ENCODE data around the gene NPPB.

NPPB gene

GRCh38 chr1:11880181-11880575 lies 21.4 kb upstream of the NPPB start:
- no peaks in the 10 kb centered on the region for H3K79me2 ChIP-seq (ENCODE audit: insufficient read depth, low read length)
- H3K9me2 ChIP-seq (ENCODE audit: low read depth, low read length) = no peaks in the 10 kb centered on the region
- no peaks in the 10 kb centered on the region for H3K9me3 ChIP-seq (ENCODE audit: low read length)
- TF ChIP-seq CTCF (IDR thresholded peaks at IDR 0.05; ENCODE audit: low read length) (no peak), EZH2 (IDR thresholded peaks at IDR 0.05; ENCODE audit: borderline replicate concordance, low read length) (no peak)
- H3K36me3 ChIP-seq (ENCODE audit: insufficient read depth, low read length) = no peaks in the 10 kb centered on the region
- H3F3A ChIP-seq (ENCODE audit: insufficient read depth, low read length) = no peaks in the 10 kb centered on the region
- no peaks in the 10 kb centered on the region for H3K4me1 ChIP-seq (ENCODE audit: insufficient read depth, low read length, severe bottlenecking)
- no peak overlapping the region for H2AFZ ChIP-seq (ENCODE audit: low read length)
- H4K20me1 ChIP-seq (ENCODE audit: insufficient read depth, low read length) = no peaks in the 10 kb centered on the region
- no peak overlapping the region for H3K9ac ChIP-seq (ENCODE audit: low read length)
- H3K27me3 ChIP-seq (ENCODE audit: insufficient read depth, low read length) = peaks cover 19% of the 10 kb centered on the region; the same call in 1 of the 2 replicates
- no peak overlapping the region for H3K27ac ChIP-seq (ENCODE audit: low read depth, low read length, poor library complexity, severe bottlenecking)
- no peak overlapping the region for H3K4me2 ChIP-seq (ENCODE audit: low read length)
- no peak overlapping the region for H3K4me3 ChIP-seq (ENCODE audit: low read depth, low read length, poor library complexity, severe bottlenecking)

- no peaks in the 10 kb centered on the region for H3F3A ChIP-seq (ENCODE audit: insufficient read depth, low read length)
- H4K20me1 ChIP-seq (ENCODE audit: insufficient read depth, low read length) = no peaks in the 10 kb centered on the region
- no peak overlapping the region for H3K4me2 ChIP-seq (ENCODE audit: low read length)
- H3K9me2 ChIP-seq (ENCODE audit: low read depth, low read length) = no peaks in the 10 kb centered on the region
- H3K4me3 ChIP-seq (ENCODE audit: low read depth, low read length, poor library complexity, severe bottlenecking) = no peak overlapping the region
- no peaks in the 10 kb centered on the region for H3K79me2 ChIP-seq (ENCODE audit: insufficient read depth, low read length)
- H3K4me1 ChIP-seq (ENCODE audit: insufficient read depth, low read length, severe bottlenecking) = no peaks in the 10 kb centered on the region
- no peak overlapping the region for H2AFZ ChIP-seq (ENCODE audit: low read length)
- no peak overlapping the region for H3K27ac ChIP-seq (ENCODE audit: low read depth, low read length, poor library complexity, severe bottlenecking)
- H3K27me3 ChIP-seq (ENCODE audit: insufficient read depth, low read length) = peaks cover 22% of the 10 kb centered on the region; the same call in 1 of the 2 replicates
- H3K9ac ChIP-seq (ENCODE audit: low read length) = no peak overlapping the region
- no peak for TF ChIP-seq CTCF (IDR thresholded peaks at IDR 0.05; ENCODE audit: low read length)
- TF ChIP-seq EZH2 (IDR thresholded peaks at IDR 0.05; ENCODE audit: borderline replicate concordance, low read length) = no peak
- H3K36me3 ChIP-seq (ENCODE audit: insufficient read depth, low read length) = no peaks in the 10 kb centered on the region
- H3K9me3 ChIP-seq (ENCODE audit: low read length) = no peaks in the 10 kb centered on the region
These were observed 20.8 kb upstream of the NPPB start for GRCh38 chr1:11879311-11880180.

GRCh38 chr1:11878891-11879190 lies 20.1 kb upstream of the NPPB start:
- H3K4me1 ChIP-seq (ENCODE audit: insufficient read depth, low read length, severe bottlenecking) = no peaks in the 10 kb centered on the region
- H3K79me2 ChIP-seq (ENCODE audit: insufficient read depth, low read length) = no peaks in the 10 kb centered on the region
- no peaks in the 10 kb centered on the region for H4K20me1 ChIP-seq (ENCODE audit: insufficient read depth, low read length)
- no peak for TF ChIP-seq CTCF (IDR thresholded peaks at IDR 0.05; ENCODE audit: low read length)
- TF ChIP-seq EZH2 (IDR thresholded peaks at IDR 0.05; ENCODE audit: borderline replicate concordance, low read length) = no peak
- no peaks in the 10 kb centered on the region for H3K9me2 ChIP-seq (ENCODE audit: low read depth, low read length)
- no peak overlapping the region for H3K4me2 ChIP-seq (ENCODE audit: low read length)
- no peak overlapping the region for H2AFZ ChIP-seq (ENCODE audit: low read length)
- H3K4me3 ChIP-seq (ENCODE audit: low read depth, low read length, poor library complexity, severe bottlenecking) = no peak overlapping the region
- H3K36me3 ChIP-seq (ENCODE audit: insufficient read depth, low read length) = no peaks in the 10 kb centered on the region
- no peak overlapping the region for H3K27ac ChIP-seq (ENCODE audit: low read depth, low read length, poor library complexity, severe bottlenecking)
- H3F3A ChIP-seq (ENCODE audit: insufficient read depth, low read length) = no peaks in the 10 kb centered on the region
- no peak overlapping the region for H3K9ac ChIP-seq (ENCODE audit: low read length)
- peaks cover 22% of the 10 kb centered on the region; the same call in 1 of the 2 replicates for H3K27me3 ChIP-seq (ENCODE audit: insufficient read depth, low read length)
- H3K9me3 ChIP-seq (ENCODE audit: low read length) = no peaks in the 10 kb centered on the region

Data from OCI-LY1 (cell line).